Stomach (tissue), 4 donors: ENCODE results near the gene FN3K.

Experiments used
- POLR2A ChIP-seq, 4 donors: fragments of 450-650 bp; IDR thresholded peaks; one replicate each; pipeline ENCODE4 v1.6.1; 2016; ENCODE audit warnings: antibody characterized with exemption in 4 of 4, control low read depth in 2 of 4, mild to moderate bottlenecking in 1 of 4, moderate library complexity in 1 of 4
- TF ChIP-seq, protein P1 (sequence below), 7 experiments: fragments of 450-650 bp in 4 of 7; fragments of 200-600 bp in 3 of 7; sonication (generic) in 3 of 7; IDR thresholded peaks; one replicate each; pipeline ENCODE4 v1.5.1; 2016 to 2019; ENCODE audit warnings: antibody characterized with exemption in 7 of 7, control low read depth in 2 of 7, mild to moderate bottlenecking in 1 of 7

- TF ChIP-seq, protein P1, sequence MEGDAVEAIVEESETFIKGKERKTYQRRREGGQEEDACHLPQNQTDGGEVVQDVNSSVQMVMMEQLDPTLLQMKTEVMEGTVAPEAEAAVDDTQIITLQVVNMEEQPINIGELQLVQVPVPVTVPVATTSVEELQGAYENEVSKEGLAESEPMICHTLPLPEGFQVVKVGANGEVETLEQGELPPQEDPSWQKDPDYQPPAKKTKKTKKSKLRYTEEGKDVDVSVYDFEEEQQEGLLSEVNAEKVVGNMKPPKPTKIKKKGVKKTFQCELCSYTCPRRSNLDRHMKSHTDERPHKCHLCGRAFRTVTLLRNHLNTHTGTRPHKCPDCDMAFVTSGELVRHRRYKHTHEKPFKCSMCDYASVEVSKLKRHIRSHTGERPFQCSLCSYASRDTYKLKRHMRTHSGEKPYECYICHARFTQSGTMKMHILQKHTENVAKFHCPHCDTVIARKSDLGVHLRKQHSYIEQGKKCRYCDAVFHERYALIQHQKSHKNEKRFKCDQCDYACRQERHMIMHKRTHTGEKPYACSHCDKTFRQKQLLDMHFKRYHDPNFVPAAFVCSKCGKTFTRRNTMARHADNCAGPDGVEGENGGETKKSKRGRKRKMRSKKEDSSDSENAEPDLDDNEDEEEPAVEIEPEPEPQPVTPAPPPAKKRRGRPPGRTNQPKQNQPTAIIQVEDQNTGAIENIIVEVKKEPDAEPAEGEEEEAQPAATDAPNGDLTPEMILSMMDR (IDR thresholded peaks at IDR 0.05) = no peak
- TF ChIP-seq POLR2A (IDR thresholded peaks at IDR 0.05) = no peak
Observed at GRCh38 chr17:82690786-82691489, 44.5 kb upstream of the FN3K start.
